Sigmoid colon (tissue), 7 donors: ENCODE measurements around the gene PRKCA. TPM values are rescaled to one million over a fixed set of nuclear protein-coding genes. Genes with fewer than 3 reads are reported as not detected.

Experiments
- DNase-seq: peaks from one replicate; pipeline ENCODE4 v3.0.0-alpha.2; 2019
- H3K27ac ChIP-seq, 4 donors: fragments of 200-600 bp; sonication (generic); one replicate each; pipeline ENCODE4 v1.5.1; 2016 to 2019; ENCODE audit warnings: mild to moderate bottlenecking in 1 of 4
- H3K27me3 ChIP-seq, 3 donors: fragments of 200-600 bp; sonication (generic); one replicate each; pipeline ENCODE4 v1.5.1; 2019; ENCODE audit warnings: mild to moderate bottlenecking in 1 of 3
- H3K36me3 ChIP-seq, 4 donors: fragments of 200-600 bp; sonication (generic); one replicate each; pipeline ENCODE4 v1.5.1; 2016 to 2019
- H3K4me1 ChIP-seq, 4 donors: fragments of 200-600 bp; sonication (generic); one replicate each; pipeline ENCODE4 v1.5.1; 2017 to 2019
- H3K4me3 ChIP-seq, 4 donors: fragments of 200-600 bp; sonication (generic); one replicate each; pipeline ENCODE4 v1.5.1; 2017 to 2019; ENCODE audit warnings: mild to moderate bottlenecking in 2 of 4, moderate library complexity in 1 of 4
- H3K9me3 ChIP-seq, 4 donors: fragments of 200-600 bp in 3 of 4; sonication (generic) in 3 of 4; one replicate each; pipeline versions ENCODE4 v1.5.1 to v1.6.1; 2013 to 2019
- CTCF ChIP-seq, 4 experiments: fragments of 450-650 bp in 3 of 4; fragments of 200-600 bp in 1 of 4; IDR thresholded peaks; one replicate each; pipeline ENCODE4 v1.5.1; 2016 to 2019; ENCODE audit warnings: antibody characterized with exemption in 4 of 4, mild to moderate bottlenecking in 3 of 4, moderate library complexity in 2 of 4
- EP300 ChIP-seq, 4 donors: sonication (generic); formaldehyde crosslinking; IDR thresholded peaks; one replicate each; pipeline ENCODE4 v1.6.1; 2017; ENCODE audit warnings: antibody characterized with exemption in 4 of 4
- POLR2A ChIP-seq, 2 donors: fragments of 450-650 bp; IDR thresholded peaks; one replicate each; pipeline ENCODE4 v1.6.1; 2016; ENCODE audit warnings: antibody characterized with exemption in 2 of 2, mild to moderate bottlenecking in 2 of 2, moderate library complexity in 2 of 2
- POLR2AphosphoS5 ChIP-seq, 4 donors: sonication (generic); formaldehyde crosslinking; IDR thresholded peaks; one replicate each; pipeline ENCODE4 v1.6.1; 2017; ENCODE audit warnings: antibody characterized with exemption in 4 of 4
- WGBS, 2 donors: extraction: QIAGEN DNeasy Blood & Tissue Kit; methylation state at CpG; one replicate each; pipeline ENCODE4 v1.1.7; 2013; 5-methylcytosine and 5-hydroxymethylcytosine counted together
- intact Hi-C: fragments of 100-400 bp; cut with DNase I; formaldehyde crosslinking; loops from one replicate; pipeline ENCODE4 v1.15.1; 2023
- polyA plus RNA-seq, 3 donors: library from polyadenylated mRNA; stranded (reverse); fragments of 200-250 nt; gene quantifications; one replicate each; pipeline ENCODE4 v1.2.3, GENCODE V29; 2013
- total RNA-seq, 4 donors: library from RNA; depleted of rRNA; stranded (reverse); fragments of >200 nt; gene quantifications; one replicate each; pipeline ENCODE4 v1.1.0, GENCODE V29; 2016
- donor health status: healthy with polysubstance abuse.
- donor health status: Bipolar disorder and iron deficiency.
- donor health status: healthy.

PRKCA gene
- total and polyA plus RNA-seq, 7 donors = 6.6 to 58.4 (median 42.6) TPM

GRCh38 chr17:66633317-66633965 is 331.0 kb downstream of the PRKCA start:
- Histone ChIP-seq H3K27ac (peak overlapping the region in 1 of 4 donors; percentile 14), H3K27me3 (no peaks in the 10 kb centered on the region), H3K4me1 (peaks cover 0 to 50% (median 38%) of the 10 kb centered on the region in 4 donors), H3K4me3 (no peak overlapping the region), H3K36me3 (no peaks in the 10 kb centered on the region), H3K9me3 (no peaks in the 10 kb centered on the region)
- TF ChIP-seq CTCF (IDR thresholded peaks at IDR 0.05) = no peak
- intact Hi-C loops = no loop called here
- no peak for DNase-seq
- 67 to 89% methylated on average over 3 of the region's 3 CpGs for WGBS, 2 donors

- no peak for DNase-seq
- WGBS, 2 donors = 55 to 95% methylated on average over 1 of the region's 1 CpG
- Histone ChIP-seq H3K27me3 (no peaks in the 10 kb centered on the region), H3K4me3 (no peak overlapping the region), H3K27ac (peak overlapping the region in 1 of 4 donors; percentile 43), H3K4me1 (peaks cover 0 to 43% (median 31%) of the 10 kb centered on the region in 4 donors), H3K9me3 (no peaks in the 10 kb centered on the region), H3K36me3 (no peaks in the 10 kb centered on the region)
- intact Hi-C loops = no loop called here
- TF ChIP-seq POLR2AphosphoS5 (IDR thresholded peaks at IDR 0.05) (no peak), EP300 (IDR thresholded peaks at IDR 0.05) (no peak), CTCF (IDR thresholded peaks at IDR 0.05) (no peak), POLR2A (IDR thresholded peaks at IDR 0.05) (no peak)
These were observed 331.8 kb downstream of the PRKCA start for GRCh38 chr17:66634193-66634592.

- intact Hi-C loops = no loop called here
- 94 to 95% methylated on average over 7 of the region's 7 CpGs for WGBS, 2 donors
- H3K27me3 ChIP-seq = no peaks in the 10 kb centered on the region
- H3K36me3 ChIP-seq = no peaks in the 10 kb centered on the region
- peak overlapping the region in 2 of 4 donors; percentile 43 to 68 for H3K27ac ChIP-seq
- TF ChIP-seq EP300 (IDR thresholded peaks at IDR 0.05) = no peak
- no peak for TF ChIP-seq CTCF (IDR thresholded peaks at IDR 0.05)
- no peak for TF ChIP-seq POLR2AphosphoS5 (IDR thresholded peaks at IDR 0.05)
- no peak for TF ChIP-seq POLR2A (IDR thresholded peaks at IDR 0.05)
- DNase-seq = no peak
- H3K4me3 ChIP-seq = no peak overlapping the region
- H3K9me3 ChIP-seq = no peaks in the 10 kb centered on the region
- H3K4me1 ChIP-seq = peaks cover 0 to 30% (median 19%) of the 10 kb centered on the region in 4 donors
These were observed 333.1 kb downstream of the PRKCA start for GRCh38 chr17:66635386-66636045.

- Histone ChIP-seq H3K27ac (peak overlapping the region in 2 of 4 donors; percentile 43 to 68), H3K36me3 (no peaks in the 10 kb centered on the region), H3K4me3 (no peak overlapping the region), H3K27me3 (no peaks in the 10 kb centered on the region), H3K9me3 (no peaks in the 10 kb centered on the region), H3K4me1 (peaks cover 0 to 30% (median 19%) of the 10 kb centered on the region in 4 donors)
- DNase-seq = no peak
- TF ChIP-seq POLR2AphosphoS5 (IDR thresholded peaks at IDR 0.05) (peak in 1 of 4 donors; percentile 3), CTCF (IDR thresholded peaks at IDR 0.05) (no peak)
- intact Hi-C loops = no loop called here
- WGBS, 2 donors = 78 to 90% methylated on average over 4 of the region's 4 CpGs
These were observed 333.7 kb downstream of the PRKCA start for GRCh38 chr17:66636111-66636510.
